HG03354 (cell line): Measurements from ENCODE around the gene LTBP1.

Source experiments
- ATAC-seq: cut with Tn5 transposase; IDR thresholded peaks from one replicate; pipeline ENCODE4 v1.9.1; 2021; ENCODE audit warnings: mild to moderate bottlenecking; ENCODE audit not compliant: unreplicated experiment, poor library complexity, severe bottlenecking

LTBP1 gene

DNA sequence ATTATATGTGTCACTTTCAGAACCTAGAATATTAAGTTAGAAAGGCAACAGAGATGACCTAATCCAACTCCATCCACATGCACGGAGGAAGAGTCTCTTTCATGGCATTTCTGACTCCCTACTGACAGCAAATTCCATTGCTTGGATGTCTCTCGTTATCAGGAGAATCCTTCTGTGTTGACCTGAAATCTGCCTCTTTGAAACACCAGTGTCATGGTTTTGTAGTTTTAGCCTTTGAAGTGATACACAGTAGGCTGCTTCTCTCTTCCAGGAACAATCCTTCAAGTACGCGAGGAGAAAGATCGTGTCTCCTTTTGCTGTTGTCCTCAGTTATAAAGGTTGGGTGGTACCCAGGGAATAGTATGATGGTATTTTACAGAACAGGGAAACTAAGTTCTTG is 327.8 kb downstream of the LTBP1 start:
- no peak for ATAC-seq

- no peak for ATAC-seq
These were observed 329.1 kb downstream of the LTBP1 start for GRCh38 chr2:33275689-33276444.

DNA sequence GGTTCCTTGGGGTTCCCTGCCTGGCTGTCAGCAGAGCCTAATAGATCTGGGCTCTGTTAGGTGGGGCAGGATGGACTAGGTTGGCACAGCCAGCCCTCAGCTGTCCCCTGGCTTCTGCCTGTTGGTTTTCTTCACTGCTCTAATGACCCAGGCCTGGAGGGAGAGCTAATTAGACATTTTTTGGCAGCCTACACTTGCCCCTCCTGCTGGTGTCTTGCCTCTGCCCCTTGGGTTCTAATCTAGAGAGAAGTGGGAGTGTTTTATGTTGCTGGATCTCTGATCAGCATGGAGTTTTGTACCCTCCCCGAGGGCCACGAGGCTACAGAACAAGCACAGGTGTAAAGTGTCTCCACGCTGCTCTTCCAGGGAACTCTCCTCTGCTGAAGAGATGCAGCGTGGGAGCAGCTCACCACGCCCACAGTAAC is 330.3 kb downstream of the LTBP1 start:
- no peak for ATAC-seq

GRCh38 chr2:33278245-33278943 is 331.6 kb downstream of the LTBP1 start:
- ATAC-seq = no peak

DNA sequence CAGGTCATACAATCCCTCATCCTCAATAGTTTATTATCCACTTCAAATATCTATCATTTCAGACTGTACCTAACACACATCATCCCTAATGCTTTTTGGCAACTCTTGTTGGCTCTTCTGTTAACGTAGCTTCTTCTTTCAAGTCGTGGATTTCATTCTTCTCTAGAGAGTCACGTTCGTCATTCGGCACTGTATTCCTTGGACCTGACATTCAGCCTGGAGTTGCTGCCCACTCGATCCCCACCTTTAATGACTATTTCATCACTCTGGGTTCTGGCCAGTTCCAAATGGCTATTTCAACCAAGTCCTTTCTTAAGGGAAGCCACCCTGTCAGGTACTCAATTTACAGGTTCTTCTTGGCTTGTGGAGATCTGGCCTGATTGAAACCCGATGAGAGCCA is 337.5 kb downstream of the LTBP1 start:
- no peak for ATAC-seq

DNA sequence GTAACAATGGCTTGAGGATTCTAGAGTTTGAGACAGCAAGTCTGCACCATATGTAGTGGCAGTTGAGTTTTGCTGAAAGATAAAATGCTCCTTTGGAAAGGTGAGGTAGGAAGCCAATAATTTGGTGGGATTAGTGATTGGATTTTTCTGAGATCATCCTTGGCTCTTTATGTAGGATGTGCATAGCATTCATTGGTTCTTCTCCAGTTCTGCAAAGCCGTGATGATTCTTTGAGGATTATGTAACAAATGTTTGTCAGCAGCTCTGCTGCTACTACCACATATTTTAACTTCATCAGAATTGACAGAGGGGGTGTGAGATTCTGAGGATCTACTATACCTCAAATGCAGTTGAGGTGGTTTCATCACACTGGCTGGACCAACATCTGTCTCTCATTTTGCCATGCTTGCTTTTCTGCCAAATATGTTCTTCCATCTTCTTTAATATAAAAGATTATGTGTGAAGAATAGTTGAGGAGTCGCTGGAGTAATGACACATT is 340.8 kb downstream of the LTBP1 start:
- no peak for ATAC-seq

DNA sequence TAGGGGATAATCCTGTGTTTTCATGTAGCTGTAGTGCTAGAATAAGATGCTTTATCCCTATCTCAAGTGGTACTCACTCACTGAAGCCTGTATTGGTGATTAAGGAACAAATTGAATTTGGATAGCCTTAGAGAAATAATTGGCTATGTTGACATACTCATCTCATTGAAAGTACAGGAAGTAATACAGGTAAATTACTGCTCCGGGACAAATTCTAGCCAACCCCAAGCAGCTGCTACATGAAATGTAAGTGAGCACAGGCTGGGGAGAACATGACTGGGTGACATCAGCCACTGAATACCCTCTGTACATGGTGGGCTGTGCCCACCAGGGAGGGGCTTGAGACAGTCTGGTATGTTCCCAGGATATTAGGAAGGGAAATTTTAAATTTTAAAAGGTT is 341.3 kb downstream of the LTBP1 start:
- ATAC-seq = no peak

DNA sequence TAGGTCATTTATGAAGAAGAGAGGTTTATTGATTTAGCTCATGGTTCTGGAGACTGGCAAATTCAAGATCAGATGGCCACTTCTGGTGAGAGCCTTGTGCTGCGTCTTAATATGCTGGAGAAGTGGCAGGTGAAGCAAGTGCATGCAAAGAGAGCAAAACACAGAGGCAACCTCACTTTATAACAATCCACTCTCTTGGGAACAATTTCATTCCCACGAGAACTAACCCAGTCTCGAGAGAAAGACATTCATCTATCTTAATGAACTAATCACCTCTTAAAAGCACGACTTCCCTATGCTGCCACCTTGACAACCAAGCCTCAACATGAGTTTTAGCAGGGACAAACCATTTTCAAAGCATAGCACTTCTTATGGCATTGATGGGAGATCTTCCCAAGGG is 343.2 kb downstream of the LTBP1 start:
- no peak for ATAC-seq

GRCh38 chr2:33291278-33292013 is 344.7 kb downstream of the LTBP1 start:
- ATAC-seq = no peak

DNA sequence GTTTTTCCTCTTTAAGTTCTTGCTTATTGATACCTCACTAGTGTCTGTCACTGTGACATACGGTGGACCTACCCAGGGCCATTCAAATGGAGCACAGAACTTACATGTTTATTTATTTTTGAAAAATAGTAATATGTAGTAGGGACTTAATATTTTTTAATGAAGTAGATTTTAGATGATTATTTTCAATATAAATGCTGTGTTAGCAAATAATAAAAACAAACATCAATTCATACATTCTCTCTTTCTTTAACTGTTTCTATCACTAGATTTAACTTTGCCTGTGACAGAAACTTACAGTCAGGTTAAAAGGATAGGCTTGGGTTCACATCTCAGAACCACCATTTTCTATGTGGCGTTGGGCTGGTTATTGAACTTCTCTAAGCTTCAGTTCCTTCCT is 345.3 kb downstream of the LTBP1 start:
- ATAC-seq = no peak

DNA sequence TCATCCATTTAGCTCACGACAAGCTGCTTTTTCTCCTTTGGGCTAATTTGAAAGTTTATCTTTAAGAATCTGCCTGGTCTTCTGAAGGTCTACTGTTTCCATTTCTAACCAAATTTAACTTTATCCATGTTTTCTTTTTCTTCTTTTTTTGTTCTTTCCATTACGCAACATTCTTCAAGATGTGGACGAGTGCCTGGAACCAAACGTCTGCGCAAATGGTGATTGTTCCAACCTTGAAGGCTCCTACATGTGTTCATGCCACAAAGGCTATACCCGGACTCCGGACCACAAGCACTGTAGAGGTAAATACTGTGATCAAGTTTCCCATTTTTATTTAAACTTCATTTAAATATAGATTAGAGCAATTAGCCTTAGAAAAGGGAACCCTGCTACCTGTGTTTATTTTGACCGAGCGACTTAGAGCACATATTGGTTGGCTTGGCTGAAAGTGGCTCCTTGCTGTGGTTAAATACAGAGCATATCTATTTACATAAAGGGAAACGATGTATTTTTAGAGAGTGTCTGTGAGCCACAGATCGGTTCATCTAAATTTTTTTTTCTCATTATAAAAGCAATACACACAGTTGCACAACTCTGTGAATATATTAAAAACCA is 346.3 kb downstream of the LTBP1 start:
- no peak for ATAC-seq

- no peak for ATAC-seq
These were observed 351.5 kb downstream of the LTBP1 start for GRCh38 chr2:33298233-33298632.

DNA sequence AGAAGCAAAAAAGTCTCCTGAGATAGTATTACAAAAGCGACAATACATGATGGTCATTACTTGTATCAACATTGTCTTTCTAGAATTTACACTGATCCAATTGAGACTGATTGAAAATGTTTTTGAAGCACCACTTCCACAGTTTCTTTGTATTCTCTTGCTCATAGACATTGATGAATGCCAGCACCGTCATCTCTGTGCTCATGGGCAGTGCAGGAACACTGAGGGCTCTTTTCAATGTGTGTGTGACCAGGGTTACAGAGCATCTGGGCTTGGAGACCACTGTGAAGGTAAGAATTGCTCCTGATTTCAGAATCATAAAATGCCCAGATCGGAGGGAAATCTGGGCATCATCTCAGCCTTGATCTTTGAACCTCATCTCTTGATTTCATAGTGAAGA is 354.6 kb downstream of the LTBP1 start:
- no peak for ATAC-seq

GRCh38 chr2:33302348-33302747 is 355.6 kb downstream of the LTBP1 start:
- no peak for ATAC-seq

DNA sequence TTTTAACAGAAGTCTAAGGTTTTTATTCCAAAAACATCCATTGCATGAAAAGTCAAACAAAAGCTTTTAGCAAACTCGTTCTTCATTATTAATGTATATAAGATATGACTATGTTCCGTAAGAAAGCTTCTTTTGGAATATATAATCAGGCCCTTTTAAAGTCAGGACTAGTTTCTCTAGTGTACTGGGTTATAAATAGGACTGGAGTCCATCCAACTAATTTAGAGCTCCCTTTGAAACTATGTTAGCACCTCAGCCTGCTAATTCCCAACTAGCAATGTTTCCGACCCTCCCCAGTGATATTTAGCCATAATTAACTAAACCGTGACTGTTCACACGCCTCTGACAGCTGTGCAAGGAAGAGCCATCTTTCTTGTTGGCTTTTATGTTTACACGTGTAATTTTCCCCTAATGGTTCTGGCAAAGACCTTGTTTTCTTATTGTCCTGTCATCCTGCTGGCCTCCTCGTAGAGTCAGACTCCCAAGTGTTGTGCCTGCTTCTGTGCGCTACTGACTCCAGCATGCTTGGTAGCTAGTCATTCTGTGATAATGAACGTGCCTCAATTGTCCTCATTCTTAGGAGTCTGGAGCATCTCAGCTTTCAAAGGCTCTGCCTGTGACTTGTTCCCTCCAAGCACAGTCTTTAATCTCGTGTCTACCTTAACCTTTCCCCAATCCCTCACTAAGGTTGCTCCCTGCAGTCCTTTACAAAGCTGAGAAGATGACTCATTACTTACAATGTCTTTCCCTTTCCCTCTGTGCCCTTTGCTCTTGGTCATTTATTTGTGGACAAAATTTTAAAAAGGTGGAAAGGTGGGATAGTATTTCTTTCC is 357.5 kb downstream of the LTBP1 start:
- no peak for ATAC-seq

DNA sequence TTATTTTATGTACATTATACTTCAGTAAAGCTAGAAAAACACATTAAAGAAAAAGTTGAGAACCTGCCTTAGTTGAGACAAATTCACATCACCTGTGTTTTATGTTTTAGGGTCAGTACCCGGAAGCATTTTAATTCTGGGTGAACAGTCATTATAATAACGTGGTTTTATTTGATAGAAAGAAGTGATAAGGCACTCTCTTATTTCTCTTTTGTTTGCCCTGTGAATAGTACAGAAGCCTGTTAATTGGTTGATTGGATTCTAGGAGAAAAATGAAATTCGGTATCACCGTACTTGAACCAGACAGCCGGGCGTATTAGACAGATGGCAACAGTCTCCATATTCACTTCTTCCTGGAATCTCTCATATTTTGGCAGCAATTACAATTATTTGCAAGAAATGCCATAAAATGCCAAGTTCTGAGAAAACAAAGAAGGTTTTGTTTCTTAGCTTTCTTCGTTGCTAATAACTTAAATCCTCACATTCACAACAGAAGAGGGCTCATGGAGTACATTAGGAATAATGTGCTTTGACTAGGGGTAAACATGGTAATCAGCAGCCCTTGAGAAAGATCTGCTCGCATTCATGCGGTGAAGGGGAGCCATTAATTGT is 361.0 kb downstream of the LTBP1 start:
- no peak for ATAC-seq

DNA sequence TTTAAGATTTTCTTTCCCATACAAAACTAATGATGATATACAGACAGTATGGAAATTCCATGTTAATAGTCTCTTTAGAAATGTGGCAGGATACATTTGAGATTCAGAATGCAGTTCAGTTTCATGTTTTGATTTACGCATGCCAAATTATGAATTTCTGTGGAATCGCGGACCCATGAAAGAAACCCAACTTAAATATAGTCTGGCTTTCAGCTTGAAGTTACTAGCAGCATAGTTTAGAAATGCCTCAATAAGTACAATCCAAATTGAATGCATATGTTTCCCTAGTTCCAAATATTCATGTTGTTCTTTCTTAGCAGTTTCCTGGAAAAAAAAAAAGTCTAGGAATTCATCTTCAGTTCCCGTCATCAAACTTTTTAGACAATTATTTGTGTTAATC is 365.6 kb downstream of the LTBP1 start:
- ATAC-seq = no peak

- no peak for ATAC-seq
These were observed 366.3 kb downstream of the LTBP1 start for GRCh38 chr2:33313039-33313438.

DNA sequence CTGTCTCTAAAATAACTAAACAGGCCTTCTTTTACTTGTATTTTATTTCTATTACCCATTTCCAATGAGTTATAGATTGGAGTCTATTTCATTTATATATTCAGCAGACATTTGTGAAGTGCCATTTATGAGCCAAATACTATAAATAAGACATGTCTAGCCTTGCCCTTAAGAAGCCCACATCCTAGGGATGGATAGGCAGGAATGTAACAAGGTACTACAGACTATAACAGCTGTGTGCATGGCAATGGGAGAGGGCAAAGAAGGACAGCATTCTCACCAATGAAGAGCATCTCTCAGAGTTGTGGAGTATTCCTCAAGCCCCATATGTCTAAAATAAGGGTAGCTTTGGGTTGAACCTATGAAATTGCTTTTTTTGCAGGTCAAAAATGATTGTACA is 367.8 kb downstream of the LTBP1 start:
- no peak for ATAC-seq
